ENCODE data around the gene CRB2. TPM values are rescaled to one million over a fixed set of nuclear protein-coding genes. Genes with fewer than 3 reads are reported as not detected.

The CRB2 gene
- total RNA-seq, 6 donors from 2014 or later = 0.13 to 0.23 TPM; not detected in 4

GRCh38 chr9:123342247-123342646 is 13.8 kb upstream of the CRB2 start:
- 81 to 88% methylated on average over 5 of the region's 5 CpGs for WGBS, 2 donors
- DNase-seq (no peak), ATAC-seq (ENCODE audit: low FRiP score in 2 of 2) (no peak)
- Histone ChIP-seq H3K4me3 (no peak overlapping the region), H3K4me1 (peaks cover 0 to 18% (median 13%) of the 10 kb centered on the region in 4 donors), H3K27me3 (no peaks in the 10 kb centered on the region), H3K9me3 (no peaks in the 10 kb centered on the region), H3K27ac (no peak overlapping the region), H3K36me3 (no peaks in the 10 kb centered on the region)
- TF ChIP-seq POLR2AphosphoS5 (IDR thresholded peaks at IDR 0.05) (no peak), EP300 (IDR thresholded peaks at IDR 0.05) (no peak), CTCF (IDR thresholded peaks at IDR 0.05) (no peak), POLR2A (IDR thresholded peaks at IDR 0.05) (no peak)

GRCh38 chr9:123343443-123344191 is 12.4 kb upstream of the CRB2 start:
- no peak overlapping the region for H3K27ac ChIP-seq

GRCh38 chr9:123344192-123344949 is 11.6 kb upstream of the CRB2 start:
- TF ChIP-seq EP300 (IDR thresholded peaks at IDR 0.05) (no peak), CTCF (IDR thresholded peaks at IDR 0.05) (no peak), POLR2AphosphoS5 (IDR thresholded peaks at IDR 0.05) (no peak), POLR2A (IDR thresholded peaks at IDR 0.05) (no peak)
- no peak overlapping the region for H3K27ac ChIP-seq
- WGBS, 2 donors = 93% methylated on average over 8 to 9 of the region's 9 CpGs
- no peak for ATAC-seq (ENCODE audit: low FRiP score in 2 of 2)
- H3K4me1 ChIP-seq = peaks cover 0 to 14% (median 11%) of the 10 kb centered on the region in 4 donors
- no peaks in the 10 kb centered on the region for H3K36me3 ChIP-seq
- DNase-seq = no peak
- no peaks in the 10 kb centered on the region for H3K27me3 ChIP-seq
- no peak overlapping the region for H3K4me3 ChIP-seq
- no peaks in the 10 kb centered on the region for H3K9me3 ChIP-seq

More at GRCh38 chr9:123343443-123344191, 12.4 kb upstream of the CRB2 start:
- WGBS, 2 donors = 61 to 68% methylated on average over 12 to 13 of the region's 13 CpGs
- no peak overlapping the region for H3K4me3 ChIP-seq
- H3K27me3 ChIP-seq = no peaks in the 10 kb centered on the region
- H3K4me1 ChIP-seq = peaks cover 0 to 17% (median 13%) of the 10 kb centered on the region in 4 donors
- no peaks in the 10 kb centered on the region for H3K36me3 ChIP-seq
- no peak for DNase-seq
- peak in 1 of 2 donors; percentile 51 for ATAC-seq (ENCODE audit: low FRiP score in 2 of 2)
- H3K9me3 ChIP-seq = no peaks in the 10 kb centered on the region
- no peak for TF ChIP-seq POLR2AphosphoS5 (IDR thresholded peaks at IDR 0.05)
- no peak for TF ChIP-seq POLR2A (IDR thresholded peaks at IDR 0.05)
- TF ChIP-seq EP300 (IDR thresholded peaks at IDR 0.05) = no peak
- no peak for TF ChIP-seq CTCF (IDR thresholded peaks at IDR 0.05)

GRCh38 chr9:123345567-123345955 is 10.4 kb upstream of the CRB2 start:
- Histone ChIP-seq H3K4me3 (no peak overlapping the region), H3K27me3 (no peaks in the 10 kb centered on the region), H3K9me3 (no peaks in the 10 kb centered on the region), H3K36me3 (no peaks in the 10 kb centered on the region), H3K27ac (no peak overlapping the region), H3K4me1 (peaks cover 0 to 6% (median under 1%) of the 10 kb centered on the region in 4 donors)
- ATAC-seq (ENCODE audit: low FRiP score in 2 of 2) (no peak), DNase-seq (no peak)
- 59 to 82% methylated on average over 5 to 6 of the region's 6 CpGs for WGBS, 2 donors
- no peak for TF ChIP-seq EP300 (IDR thresholded peaks at IDR 0.05)
- no peak for TF ChIP-seq POLR2AphosphoS5 (IDR thresholded peaks at IDR 0.05)
- TF ChIP-seq CTCF (IDR thresholded peaks at IDR 0.05) = no peak
- no peak for TF ChIP-seq POLR2A (IDR thresholded peaks at IDR 0.05)

All from upper lobe of left lung (tissue), 6 donors.